Fibroblast of lung (primary cell): Measurements from ENCODE around the gene PDRG1.

ENCODE experiments used
- CTCF ChIP-seq, 2 donors: IDR thresholded peaks in 1 of 2; conservative IDR thresholded peaks in 1 of 2; 1 replicate in 1 of 2; 2 replicates in 1 of 2; pipeline ENCODE4 v1.5.1; 2011 to 2012; ENCODE audit warnings: low read length in 2 of 2, control low read depth in 1 of 2, inconsistent platforms in 1 of 2, low read depth in 1 of 2, mild to moderate bottlenecking in 1 of 2
- EZH2 ChIP-seq: IDR thresholded peaks from 2 replicates; pipeline ENCODE4 v1.5.1; 2012; ENCODE audit warnings: low read length, control low read depth, mild to moderate bottlenecking; ENCODE audit errors: missing control alignments

GRCh38 chr20:31927627-31928159, 24.2 kb downstream of the PDRG1 start:
- no peak for TF ChIP-seq EZH2
- no peak for TF ChIP-seq CTCF (conservative IDR thresholded peaks at IDR 0.05 in 1 of 2, IDR thresholded peaks at IDR 0.05 in 1 of 2; ENCODE audit: low read depth in 1 of 2, low read length in 2 of 2)
